Nephron progenitor cell (in vitro differentiated cells): ENCODE measurements around the gene CREBBP.

Source experiments
- DNase-seq: peaks from one replicate; pipeline ENCODE4 v3.0.0; 2021
- H3K27ac Mint-ChIP-seq: 2 replicates; pipeline ENCODE4 v1.8.0; 2021; ENCODE audit warnings: mild to moderate bottlenecking, moderate library complexity, mixed read lengths
- H3K27me3 Mint-ChIP-seq: 2 replicates; pipeline ENCODE4 v1.8.0; 2021; ENCODE audit warnings: mild to moderate bottlenecking, low read depth, mixed read lengths; ENCODE audit not compliant: poor library complexity
- H3K36me3 Mint-ChIP-seq: 2 replicates; pipeline ENCODE4 v1.8.0; 2021; ENCODE audit warnings: low read depth, mixed read lengths
- H3K4me1 Mint-ChIP-seq: 2 replicates; pipeline ENCODE4 v1.8.0; 2021; ENCODE audit warnings: mixed read lengths
- H3K4me3 Mint-ChIP-seq: 2 replicates; pipeline ENCODE4 v1.8.0; 2021; ENCODE audit warnings: mild to moderate bottlenecking, moderate library complexity, mixed read lengths
- H3K9me3 Mint-ChIP-seq: 2 replicates; pipeline ENCODE4 v1.8.0; 2021; ENCODE audit warnings: mild to moderate bottlenecking, moderate library complexity, mixed read lengths
- TF ChIP-seq, protein P1 (sequence below): fragments of 200-600 bp; sonication (generic); IDR thresholded peaks from 2 replicates; pipeline ENCODE4 v1.5.0; 2021; ENCODE audit warnings: antibody characterized with exemption

CREBBP gene

DNA sequence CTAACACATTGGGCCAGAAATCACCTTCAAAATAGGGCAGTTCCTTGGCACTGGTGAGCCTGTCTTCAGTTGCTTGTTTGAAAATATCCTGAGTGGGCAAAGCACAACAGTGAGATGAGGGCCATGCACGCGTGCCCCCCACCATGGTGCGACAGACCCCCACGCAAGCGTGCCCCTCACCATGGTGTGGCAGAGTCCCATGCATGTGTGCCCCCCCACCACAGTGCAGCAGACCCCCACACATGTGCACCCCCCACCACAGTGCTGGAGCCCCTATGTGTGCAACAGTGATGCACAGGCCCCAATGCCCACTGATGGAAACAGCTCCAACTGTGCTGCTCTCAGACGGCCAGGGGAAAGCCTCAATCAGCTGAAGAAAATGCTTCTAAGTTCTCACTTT lies 144.4 kb downstream of the CREBBP start:
- no peak for DNase-seq
- Mint-ChIP-seq H3K4me3 (no peak overlapping the region), H3K36me3 (peaks cover 89% of the 10 kb centered on the region), H3K4me1 (no peaks in the 10 kb centered on the region), H3K27me3 (no peaks in the 10 kb centered on the region), H3K9me3 (no peaks in the 10 kb centered on the region), H3K27ac (no peak overlapping the region)
- TF ChIP-seq, protein P1, sequence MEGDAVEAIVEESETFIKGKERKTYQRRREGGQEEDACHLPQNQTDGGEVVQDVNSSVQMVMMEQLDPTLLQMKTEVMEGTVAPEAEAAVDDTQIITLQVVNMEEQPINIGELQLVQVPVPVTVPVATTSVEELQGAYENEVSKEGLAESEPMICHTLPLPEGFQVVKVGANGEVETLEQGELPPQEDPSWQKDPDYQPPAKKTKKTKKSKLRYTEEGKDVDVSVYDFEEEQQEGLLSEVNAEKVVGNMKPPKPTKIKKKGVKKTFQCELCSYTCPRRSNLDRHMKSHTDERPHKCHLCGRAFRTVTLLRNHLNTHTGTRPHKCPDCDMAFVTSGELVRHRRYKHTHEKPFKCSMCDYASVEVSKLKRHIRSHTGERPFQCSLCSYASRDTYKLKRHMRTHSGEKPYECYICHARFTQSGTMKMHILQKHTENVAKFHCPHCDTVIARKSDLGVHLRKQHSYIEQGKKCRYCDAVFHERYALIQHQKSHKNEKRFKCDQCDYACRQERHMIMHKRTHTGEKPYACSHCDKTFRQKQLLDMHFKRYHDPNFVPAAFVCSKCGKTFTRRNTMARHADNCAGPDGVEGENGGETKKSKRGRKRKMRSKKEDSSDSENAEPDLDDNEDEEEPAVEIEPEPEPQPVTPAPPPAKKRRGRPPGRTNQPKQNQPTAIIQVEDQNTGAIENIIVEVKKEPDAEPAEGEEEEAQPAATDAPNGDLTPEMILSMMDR = no peak

DNA sequence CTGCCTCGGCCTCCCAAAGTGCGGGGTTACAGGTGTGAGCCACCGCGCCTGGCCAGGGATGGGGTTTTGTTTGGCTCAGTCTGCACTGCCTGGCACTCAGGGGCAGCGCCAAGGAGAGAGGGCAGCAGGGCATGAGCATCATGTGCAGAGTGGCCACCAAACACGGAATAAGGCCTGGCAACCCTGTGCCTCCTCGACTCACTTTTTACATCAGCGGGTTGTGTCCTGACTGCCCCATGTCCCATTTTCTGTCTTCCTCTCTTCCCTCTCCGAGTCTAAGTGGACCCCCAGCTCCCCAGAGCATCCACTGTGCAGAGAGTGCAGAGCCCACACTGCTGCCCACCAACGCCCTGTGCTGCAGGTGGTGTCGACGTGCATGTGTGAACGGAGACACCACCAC lies 145.0 kb downstream of the CREBBP start:
- no peak overlapping the region for H3K4me3 Mint-ChIP-seq
- H3K27me3 Mint-ChIP-seq = no peaks in the 10 kb centered on the region
- peaks cover 85% of the 10 kb centered on the region for H3K36me3 Mint-ChIP-seq
- no peak overlapping the region for H3K27ac Mint-ChIP-seq
- TF ChIP-seq, protein P1 = no peak
- no peaks in the 10 kb centered on the region for H3K4me1 Mint-ChIP-seq
- H3K9me3 Mint-ChIP-seq = no peaks in the 10 kb centered on the region
- no peak for DNase-seq

DNA sequence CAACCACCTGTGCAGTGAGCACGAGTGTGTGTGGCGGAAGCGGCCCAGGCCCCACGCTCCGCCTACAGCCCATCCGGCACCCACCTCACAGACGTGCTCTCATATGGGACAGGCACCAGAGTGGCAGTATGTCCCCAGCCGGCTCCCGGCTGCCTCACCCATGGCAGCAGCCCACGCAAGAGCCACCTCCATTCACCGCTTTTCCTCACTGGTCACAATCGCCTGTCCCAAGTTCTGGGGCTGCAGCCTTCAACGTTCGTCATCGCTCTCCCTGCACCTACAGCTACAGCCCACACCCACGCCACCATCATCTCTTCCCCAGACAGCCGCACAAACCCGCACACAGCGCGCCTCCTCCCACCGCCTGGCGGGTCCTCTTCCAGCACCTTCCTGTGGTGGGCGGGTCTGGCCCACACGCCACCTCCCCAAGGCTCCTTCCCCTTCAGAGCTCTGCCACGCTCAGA lies 145.7 kb downstream of the CREBBP start:
- no peak for DNase-seq
- H3K4me1 Mint-ChIP-seq = no peaks in the 10 kb centered on the region
- H3K27me3 Mint-ChIP-seq = no peaks in the 10 kb centered on the region
- H3K27ac Mint-ChIP-seq = peak overlapping the region; percentile 64
- TF ChIP-seq, protein P1 = no peak
- no peak overlapping the region for H3K4me3 Mint-ChIP-seq
- H3K9me3 Mint-ChIP-seq = no peaks in the 10 kb centered on the region
- H3K36me3 Mint-ChIP-seq = peaks cover 87% of the 10 kb centered on the region

DNA sequence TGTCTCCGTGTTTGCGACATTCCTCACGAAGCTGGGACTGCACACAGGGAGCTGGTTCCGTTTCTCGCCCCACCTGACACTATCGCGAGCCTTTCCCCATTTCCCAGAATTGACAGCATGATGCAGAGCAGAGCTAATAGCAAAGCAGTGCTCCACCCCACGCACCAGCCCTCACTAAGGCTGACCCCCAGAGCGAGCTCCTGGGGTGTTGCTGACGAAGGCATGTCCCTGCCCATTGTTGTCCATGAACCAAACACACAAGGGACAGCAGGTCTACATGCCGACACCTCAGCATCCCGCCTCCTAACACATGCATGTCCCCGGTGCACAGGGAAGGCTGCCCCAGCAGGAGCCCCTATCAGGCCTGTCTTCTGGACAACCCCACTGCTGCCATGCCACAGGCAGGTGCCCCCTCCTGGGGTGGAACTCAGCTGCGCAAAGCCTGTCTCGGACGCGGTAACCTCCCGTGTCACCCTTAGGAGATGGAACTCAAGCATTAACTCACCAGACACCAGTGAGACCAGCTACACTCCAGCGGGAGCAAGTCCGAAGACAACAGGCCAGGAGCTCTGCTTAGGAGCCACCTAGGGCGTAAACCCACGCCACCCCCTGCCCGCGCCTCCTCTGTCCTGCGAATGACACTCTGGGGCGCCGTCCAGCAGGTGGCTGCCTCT lies 146.3 kb downstream of the CREBBP start:
- TF ChIP-seq, protein P1 = no peak
- Mint-ChIP-seq H3K4me3 (no peak overlapping the region), H3K27ac (peak overlapping the region; percentile 36), H3K36me3 (peaks cover 85% of the 10 kb centered on the region), H3K27me3 (no peaks in the 10 kb centered on the region), H3K4me1 (no peaks in the 10 kb centered on the region), H3K9me3 (no peaks in the 10 kb centered on the region)
- no peak for DNase-seq

DNA sequence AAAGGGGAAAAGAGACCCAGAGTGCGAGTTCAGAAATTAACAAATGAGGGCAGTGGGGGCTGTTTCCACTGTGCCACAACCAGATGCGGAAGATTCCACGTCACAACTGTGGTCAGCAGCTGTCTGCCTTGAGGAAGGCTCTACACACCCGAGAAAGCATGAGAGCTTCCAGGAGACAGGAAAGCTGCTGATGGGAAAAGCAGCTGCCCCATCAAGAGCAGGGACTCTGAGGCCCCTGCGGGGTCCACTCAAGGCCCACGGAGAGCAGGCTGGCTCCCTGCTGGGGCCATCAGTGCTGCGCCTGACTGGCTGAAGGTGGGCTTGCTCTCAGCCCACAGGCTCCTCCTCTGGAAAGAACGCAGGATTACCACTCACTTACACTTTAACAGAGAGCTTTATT lies 148.3 kb downstream of the CREBBP start:
- H3K27ac Mint-ChIP-seq = no peak overlapping the region
- no peak overlapping the region for H3K4me3 Mint-ChIP-seq
- H3K4me1 Mint-ChIP-seq = no peaks in the 10 kb centered on the region
- TF ChIP-seq, protein P1 = no peak
- H3K36me3 Mint-ChIP-seq = peaks cover 71% of the 10 kb centered on the region
- no peaks in the 10 kb centered on the region for H3K27me3 Mint-ChIP-seq
- no peak for DNase-seq
- no peaks in the 10 kb centered on the region for H3K9me3 Mint-ChIP-seq
